Measurements from ENCODE around the gene OR7G1.

- TF ChIP-seq POLR2A (IDR thresholded peaks at IDR 0.05) (no peak), CTCF (IDR thresholded peaks at IDR 0.05) (no peak)
Measured at GRCh38 chr19:9130965-9131364, 15.4 kb upstream of the OR7G1 start.
